ENCODE results near the gene ERCC6L2. TPM values are rescaled to one million over a fixed set of nuclear protein-coding genes. Genes with fewer than 3 reads are reported as not detected.

Gene ERCC6L2
- total and polyA plus RNA-seq, 2 experiments from 2014 or later, result 33.5 to 80.6 TPM

DNA sequence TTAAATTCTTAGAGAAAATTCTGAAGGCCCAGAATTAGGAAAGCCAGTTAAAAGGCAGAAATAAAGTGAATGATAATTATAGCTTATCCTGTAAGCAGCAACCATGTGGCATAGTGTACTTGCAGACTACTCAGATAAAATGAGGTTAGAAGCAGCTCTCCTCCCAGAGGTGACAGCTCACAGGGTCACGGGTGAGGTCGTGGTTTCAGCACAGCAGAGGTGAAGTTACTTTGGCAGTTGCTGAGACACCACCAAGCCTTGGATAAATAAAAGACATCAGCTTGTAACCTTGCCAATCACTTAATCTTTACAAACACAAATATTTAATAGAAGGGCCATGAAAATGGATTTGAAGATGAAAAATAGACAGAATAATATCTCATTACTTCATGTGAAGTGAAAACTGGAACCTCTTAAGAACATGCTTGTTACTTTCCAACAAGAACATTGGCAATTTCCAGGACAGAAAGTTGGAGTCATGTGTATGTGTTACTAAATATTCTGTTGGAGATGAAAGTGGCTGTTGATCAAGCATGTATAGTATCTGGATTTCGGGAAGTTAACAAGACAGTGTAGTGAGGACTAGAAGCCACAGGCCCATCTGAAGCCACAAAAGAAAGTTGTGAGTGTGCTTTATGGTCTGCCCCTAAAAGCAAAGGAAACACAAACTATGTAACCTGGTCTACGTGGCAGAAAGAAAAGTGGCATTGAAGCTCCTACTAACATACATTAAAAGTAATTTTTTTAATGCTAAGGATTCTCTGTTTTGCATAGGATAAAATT lies 134.4 kb downstream of the ERCC6L2 start:
- no peak overlapping the region for H2AFZ ChIP-seq
- peaks cover 8% of the 10 kb centered on the region; the same call in 2 of the 3 replicates for H3K36me3 Mint-ChIP-seq (ENCODE audit: low read depth)
- no peak for ATAC-seq
- H3K4me2 ChIP-seq, result no peak overlapping the region
- no peaks in the 10 kb centered on the region; the same call in 1 of the 2 replicates for H4K20me1 ChIP-seq (replicated peaks; ENCODE audit: insufficient read depth)
- H3K27me3 ChIP-seq (ENCODE audit: insufficient read depth), result no peaks in the 10 kb centered on the region
- no peak overlapping the region for H3K27ac Mint-ChIP-seq
- H3K9me3 Mint-ChIP-seq, result no peaks in the 10 kb centered on the region
- no peak for DNase-seq (ENCODE audit: low spot score)
- no peaks in the 10 kb centered on the region; the same call in 1 of the 2 replicates for H3K36me3 ChIP-seq (ENCODE audit: insufficient read depth)
- H3K4me1 Mint-ChIP-seq, result no peaks in the 10 kb centered on the region
- no peaks in the 10 kb centered on the region for H3K4me1 ChIP-seq (ENCODE audit: insufficient read depth)
- no peaks in the 10 kb centered on the region for H3K27me3 Mint-ChIP-seq (ENCODE audit: insufficient read depth, low read depth, poor library complexity)
- no peak for TF ChIP-seq REST (IDR thresholded peaks at IDR 0.05; ENCODE audit: unreplicated experiment)
- no peaks in the 10 kb centered on the region for H3F3A ChIP-seq (replicated peaks; ENCODE audit: low read depth)
- no peak overlapping the region for H3K27ac ChIP-seq (ENCODE audit: low read depth)
- no peaks in the 10 kb centered on the region for H3K9me2 ChIP-seq (ENCODE audit: insufficient read depth)
- no peaks in the 10 kb centered on the region for H3K79me2 ChIP-seq (replicated peaks; ENCODE audit: insufficient read depth)
- no peak overlapping the region for H3K4me3 ChIP-seq
- no peak overlapping the region for H3K4me3 Mint-ChIP-seq

DNA sequence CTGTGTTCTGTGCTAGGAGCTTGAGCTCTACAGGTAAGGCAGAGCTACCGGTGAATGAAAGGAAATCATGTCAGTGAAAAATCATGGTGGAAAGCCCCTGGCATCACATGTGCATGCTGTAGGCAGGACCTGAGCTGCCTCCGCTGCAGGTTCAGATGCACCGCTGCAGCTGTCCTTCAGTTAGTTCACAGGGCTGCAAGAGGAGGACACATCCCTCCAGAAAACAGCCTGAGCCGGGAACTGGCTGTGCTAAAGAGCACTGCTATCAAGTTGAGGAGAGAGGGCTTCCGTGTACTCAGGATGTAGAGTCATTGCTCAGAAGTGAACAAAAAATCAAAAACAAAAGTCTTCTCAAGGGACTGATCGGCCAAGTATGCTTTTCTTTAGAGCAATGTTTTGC lies 138.6 kb downstream of the ERCC6L2 start:
- Histone ChIP-seq H3K4me1 (ENCODE audit: insufficient read depth) (no peaks in the 10 kb centered on the region), H3K79me2 (replicated peaks; ENCODE audit: insufficient read depth) (no peaks in the 10 kb centered on the region), H3K9me2 (ENCODE audit: insufficient read depth) (no peaks in the 10 kb centered on the region), H3K27me3 (ENCODE audit: insufficient read depth) (peaks cover 7% of the 10 kb centered on the region), H3K36me3 (ENCODE audit: insufficient read depth) (no peaks in the 10 kb centered on the region; the same call in 1 of the 2 replicates), H3K4me2 (no peak overlapping the region), H2AFZ (no peak overlapping the region), H4K20me1 (replicated peaks; ENCODE audit: insufficient read depth) (no peaks in the 10 kb centered on the region; the same call in none of the 2 replicates), H3F3A (replicated peaks; ENCODE audit: low read depth) (no peaks in the 10 kb centered on the region), H3K27ac (ENCODE audit: low read depth) (no peak overlapping the region), H3K4me3 (no peak overlapping the region)
- no peaks in the 10 kb centered on the region for H3K9me3 Mint-ChIP-seq
- H3K4me1 Mint-ChIP-seq, result no peaks in the 10 kb centered on the region
- DNase-seq (ENCODE audit: low spot score), result no peak
- ATAC-seq, result no peak
- peaks cover 4% of the 10 kb centered on the region for H3K27me3 Mint-ChIP-seq (ENCODE audit: insufficient read depth, low read depth, poor library complexity)
- H3K27ac Mint-ChIP-seq, result no peak overlapping the region
- H3K4me3 Mint-ChIP-seq, result no peak overlapping the region
- TF ChIP-seq POLR2AphosphoS5 (IDR thresholded peaks at IDR 0.05; ENCODE audit: low read depth) (no peak), ZNF331 (CRISPR knock-in tag; IDR thresholded peaks at IDR 0.05; ENCODE audit: low read depth) (no peak), CTCF (conservative IDR thresholded peaks at IDR 0.05; ENCODE audit: low read depth in 2 of 2) (no peak), STAT1 (IDR thresholded peaks at IDR 0.05; ENCODE audit: unreplicated experiment) (no peak), ZNF114 (CRISPR knock-in tag; IDR thresholded peaks at IDR 0.05) (no peak), EZH2phosphoT487 (IDR thresholded peaks at IDR 0.05; ENCODE audit: unreplicated experiment) (no peak), REST (IDR thresholded peaks at IDR 0.05; ENCODE audit: unreplicated experiment) (no peak)
- H3K36me3 Mint-ChIP-seq (ENCODE audit: low read depth), result peaks cover 3% of the 10 kb centered on the region; the same call in 1 of the 3 replicates
